ENCODE measurements around the gene NR3C2. TPM values are rescaled to one million over a fixed set of nuclear protein-coding genes. Genes with fewer than 3 reads are reported as not detected.

The NR3C2 gene
- total RNA-seq, 1 donor from 2014 or later: 42.3 TPM

- no peaks in the 10 kb centered on the region for H3K27me3 ChIP-seq
- no peak overlapping the region for H3K4me3 ChIP-seq
- intact Hi-C loops (cut with DNase I): no loop called here
- no peaks in the 10 kb centered on the region for H3K36me3 ChIP-seq
- DNase-seq (ENCODE audit: low spot score in 2 of 2): no peak
- no peaks in the 10 kb centered on the region for H3K9me3 ChIP-seq
- H3K27ac ChIP-seq: no peak overlapping the region
- no peak for TF ChIP-seq CTCF (IDR thresholded peaks at IDR 0.05)
- no peaks in the 10 kb centered on the region for H3K4me1 ChIP-seq
Measured at GRCh38 chr4:148405161-148405893, 36.9 kb downstream of the NR3C2 start.

- no peak overlapping the region for H3K4me3 ChIP-seq
- intact Hi-C loops (cut with DNase I): no loop called here
- no peak for DNase-seq (ENCODE audit: low spot score in 2 of 2)
- no peaks in the 10 kb centered on the region for H3K4me1 ChIP-seq
- no peaks in the 10 kb centered on the region for H3K36me3 ChIP-seq
- H3K27me3 ChIP-seq: no peaks in the 10 kb centered on the region
- H3K9me3 ChIP-seq: no peaks in the 10 kb centered on the region
- H3K27ac ChIP-seq: no peak overlapping the region
- TF ChIP-seq CTCF (IDR thresholded peaks at IDR 0.05): no peak
Measured at GRCh38 chr4:148398988-148399387, 43.2 kb downstream of the NR3C2 start.

GRCh38 chr4:148397771-148398170 is 44.4 kb downstream of the NR3C2 start:
- no peaks in the 10 kb centered on the region for H3K4me1 ChIP-seq
- DNase-seq (ENCODE audit: low spot score in 2 of 2): no peak
- no peak overlapping the region for H3K27ac ChIP-seq
- H3K4me3 ChIP-seq: no peak overlapping the region
- no peaks in the 10 kb centered on the region for H3K36me3 ChIP-seq
- H3K9me3 ChIP-seq: no peaks in the 10 kb centered on the region
- no peaks in the 10 kb centered on the region for H3K27me3 ChIP-seq
- no peak for TF ChIP-seq CTCF (IDR thresholded peaks at IDR 0.05)
- intact Hi-C loops (cut with DNase I): no loop called here

- H3K36me3 ChIP-seq: no peaks in the 10 kb centered on the region
- no peaks in the 10 kb centered on the region for H3K4me1 ChIP-seq
- H3K9me3 ChIP-seq: no peaks in the 10 kb centered on the region
- no peak for TF ChIP-seq CTCF (IDR thresholded peaks at IDR 0.05)
- H3K27ac ChIP-seq: no peak overlapping the region
- no peak for DNase-seq (ENCODE audit: low spot score in 2 of 2)
- H3K27me3 ChIP-seq: no peaks in the 10 kb centered on the region
- no peak overlapping the region for H3K4me3 ChIP-seq
- intact Hi-C loops (cut with DNase I): no loop called here
Measured at GRCh38 chr4:148396986-148397673, 45.1 kb downstream of the NR3C2 start.

- TF ChIP-seq CTCF (IDR thresholded peaks at IDR 0.05): no peak
Measured at GRCh38 chr4:148395771-148396170, 46.4 kb downstream of the NR3C2 start.

More at GRCh38 chr4:148395771-148396170, 46.4 kb downstream of the NR3C2 start:
- H3K4me1 ChIP-seq: no peaks in the 10 kb centered on the region
- no peak for DNase-seq (ENCODE audit: low spot score in 2 of 2)
- no peak overlapping the region for H3K27ac ChIP-seq
- no peaks in the 10 kb centered on the region for H3K27me3 ChIP-seq
- intact Hi-C loops (cut with DNase I): no loop called here
- H3K36me3 ChIP-seq: no peaks in the 10 kb centered on the region
- H3K9me3 ChIP-seq: no peaks in the 10 kb centered on the region
- no peak overlapping the region for H3K4me3 ChIP-seq

Measured in ascending aorta (tissue), 2 donors.